Right kidney (tissue), 1 donor: ENCODE data around the gene WFDC10B.
"Not testable (repeated sequence)": the region's sequence is repeated elsewhere in the genome, so short reads cannot be mapped to it uniquely, and the experiment has no call there.

Experiments used
- DNase-seq: peaks from one replicate; pipeline ENCODE4 v3.0.0-alpha.2; 2016

WFDC10B gene

GRCh38 chr20:45647441-45648050 lies 57.3 kb downstream of the WFDC10B start:
- no peak for DNase-seq

GRCh38 chr20:45646875-45647274 lies 57.9 kb downstream of the WFDC10B start:
- DNase-seq: no peak

GRCh38 chr20:45645869-45646268 lies 59.0 kb downstream of the WFDC10B start:
- DNase-seq: not testable (repeated sequence)

- not testable (repeated sequence) for DNase-seq
These were observed 63.7 kb downstream of the WFDC10B start for GRCh38 chr20:45641076-45641475.

- no peak for DNase-seq
These were observed 65.1 kb downstream of the WFDC10B start for GRCh38 chr20:45639687-45640086.

GRCh38 chr20:45636513-45636912 lies 68.3 kb downstream of the WFDC10B start:
- DNase-seq: no peak
